Measurements from ENCODE around the gene ASIC1. TPM values are rescaled to one million over a fixed set of nuclear protein-coding genes. Genes with fewer than 3 reads are reported as not detected.

Gene ASIC1
- total and polyA plus RNA-seq, 2 of the 4 experiments (the other 2 are of a cell fraction) = 1.6 to 9.9 TPM

GRCh38 chr12:50051101-50051806 lies 6.1 kb upstream of the ASIC1 start:
- dilution Hi-C loops (cut with HindIII; ENCODE audit: low sequenced_read_pairs, unreplicated experiment) (no loop called here), intact Hi-C loops (cut with micrococcal nuclease) (no loop called here), in situ Hi-C loops (cut with MboI; ENCODE audit: low sequenced_read_pairs) (loop anchor here (5.0 kb wide), 1 partner anchor 184 kb away; no protein-coding TSS in a partner anchor)
- Histone ChIP-seq H3K79me1 (ENCODE audit: low read depth in 1 of 2, low read length in 2 of 2) (no peaks in the 10 kb centered on the region), H3K27me3 (ENCODE audit: control insufficient read depth, insufficient read depth, low read length) (peaks cover 57% of the 10 kb centered on the region), H3K4me3 (ENCODE audit: insufficient read depth, low read depth, low read length) (no peak overlapping the region), H3K9ac (ENCODE audit: low read depth, low read length) (no peak overlapping the region), H3K23ac (ENCODE audit: low read depth, low read length) (no peak overlapping the region), H3K56ac (ENCODE audit: extremely low read depth, insufficient read depth, low read length) (no peak overlapping the region), H2BK15ac (ENCODE audit: low read depth, low read length) (no peak overlapping the region), H2AK9ac (replicated peaks; ENCODE audit: low read depth, low read length, poor library complexity) (no peak overlapping the region), H3K27ac (ENCODE audit: insufficient read depth, low read length) (no peak overlapping the region), H2BK20ac (ENCODE audit: low read depth, low read length) (no peak overlapping the region), H4K8ac (ENCODE audit: low read depth in 2 of 2, low read length in 2 of 2) (no peak overlapping the region), H2AFZ (replicated peaks; ENCODE audit: low read length, poor library complexity) (no peak overlapping the region), H3K9me3 (ENCODE audit: control insufficient read depth, insufficient read depth, low read length) (no peaks in the 10 kb centered on the region), H4K91ac (ENCODE audit: insufficient read depth, low read depth, low read length) (no peak overlapping the region), H3K4me2 (ENCODE audit: low read depth, low read length) (no peak overlapping the region), H4K20me1 (ENCODE audit: insufficient read depth, low read length) (peaks cover 5% of the 10 kb centered on the region; the same call in 1 of the 2 replicates), H3K4me1 (ENCODE audit: control insufficient read depth, insufficient read depth, low read length) (no peaks in the 10 kb centered on the region), H3K4ac (ENCODE audit: low read depth, low read length) (no peak overlapping the region), H3K36me3 (ENCODE audit: control insufficient read depth, insufficient read depth, low read length) (no peaks in the 10 kb centered on the region), H2BK120ac (ENCODE audit: low read depth, low read length) (no peak overlapping the region), H4K5ac (ENCODE audit: low read depth, low read length) (no peak overlapping the region; the same call in 1 of the 2 replicates), H3K9me1 (ENCODE audit: insufficient read depth, low read length) (no peaks in the 10 kb centered on the region), H2AK5ac (ENCODE audit: low read depth, low read length) (no peak overlapping the region), H3K18ac (ENCODE audit: low read depth, low read length) (no peak overlapping the region), H2BK5ac (ENCODE audit: low read depth, low read length, poor library complexity, severe bottlenecking) (no peak overlapping the region), H3K14ac (replicated peaks; ENCODE audit: low read depth, low read length) (no peak overlapping the region)
- POLR2A ChIA-PET (ENCODE audit: unreplicated experiment) = no interaction called here
- ATAC-seq (ENCODE audit: low read depth) (no peak), DNase-seq (no peak)
- WGBS, 2 experiments (ENCODE audit: extremely low coverage in 2 of 2, insufficient read length in 1 of 2) = 50% methylated on average over 2 of the region's 14 CpGs; no CpG with 5 or more reads in 1 of the 2 experiments
- CTCF ChIA-PET = interaction anchor here (2.1 kb wide), 1 partner anchor 84 kb away, joined by 7 read pairs; no protein-coding TSS in a partner anchor
- no TSS peak for BruUV-seq (replicated peaks)
- TF ChIP-seq NFE2L2 (IDR thresholded peaks at IDR 0.05; ENCODE audit: low read depth, low read length) (no peak), FOS (IDR thresholded peaks at IDR 0.05; ENCODE audit: low read depth, low read length) (no peak), ELK1 (IDR thresholded peaks at IDR 0.05; ENCODE audit: borderline replicate concordance, low read depth, low read length) (no peak), RCOR1 (IDR thresholded peaks at IDR 0.05; ENCODE audit: insufficient replicate concordance, low read length) (no peak), CEBPB (IDR thresholded peaks at IDR 0.05; ENCODE audit: low read depth, low read length) (no peak), CTCF (conservative IDR thresholded peaks at IDR 0.05; ENCODE audit: low read depth, low read length) (no peak), RAD21 (IDR thresholded peaks at IDR 0.05; ENCODE audit: low read length) (no peak), POLR2A (IDR thresholded peaks at IDR 0.05; ENCODE audit: low read depth, low read length) (no peak), MXI1 (IDR thresholded peaks at IDR 0.05; ENCODE audit: borderline replicate concordance, low read depth, low read length) (no peak), USF2 (IDR thresholded peaks at IDR 0.05; ENCODE audit: low read depth, low read length) (no peak), RFX5 (IDR thresholded peaks at IDR 0.05; ENCODE audit: low read depth, low read length) (no peak), BHLHE40 (IDR thresholded peaks at IDR 0.05; ENCODE audit: low read depth, low read length) (no peak), CHD1 (IDR thresholded peaks at IDR 0.05; ENCODE audit: low read depth, low read length) (no peak), SMC3 (IDR thresholded peaks at IDR 0.05; ENCODE audit: low read depth, low read length) (no peak), MAFK (IDR thresholded peaks at IDR 0.05; ENCODE audit: low read depth, low read length) (no peak), MAZ (IDR thresholded peaks at IDR 0.05; ENCODE audit: borderline replicate concordance, low read depth, low read length) (no peak)

Measured in IMR-90 (cell line).